GM12873 (cell line): Measurements from ENCODE around the gene ACOT7.

Experiments
- CTCF ChIP-seq: IDR thresholded peaks from 2 replicates; pipeline ENCODE4 v1.5.1; 2012; ENCODE audit warnings: low read depth, mild to moderate bottlenecking, moderate library complexity, low read length, control low read depth; ENCODE audit not compliant: insufficient read depth; ENCODE audit errors: missing control alignments

ACOT7 gene

GRCh38 chr1:6350416-6351088 lies 43.0 kb downstream of the ACOT7 start:
- TF ChIP-seq CTCF, result no peak

- TF ChIP-seq CTCF, result no peak
Observed at GRCh38 chr1:6349254-6349943, 44.2 kb downstream of the ACOT7 start.

GRCh38 chr1:6348511-6349191 lies 44.9 kb downstream of the ACOT7 start:
- TF ChIP-seq CTCF, result no peak

- TF ChIP-seq CTCF, result peak; percentile 88
Observed at GRCh38 chr1:6347641-6348487, 45.7 kb downstream of the ACOT7 start.

GRCh38 chr1:6345460-6345859 lies 48.1 kb downstream of the ACOT7 start:
- no peak for TF ChIP-seq CTCF

- no peak for TF ChIP-seq CTCF
Observed at GRCh38 chr1:6345009-6345408, 48.6 kb downstream of the ACOT7 start.
